ENCODE data around the gene NUP210.

GRCh38 chr3:13425689-13426088 is 5.6 kb upstream of the NUP210 start:
- TF ChIP-seq CTCF (IDR thresholded peaks at IDR 0.05): no peak
- TF ChIP-seq POLR2A (IDR thresholded peaks at IDR 0.05): no peak
